DND-41 (cell line): Measurements from ENCODE around the gene PRTFDC1.
"Not testable (repeated sequence)": the region's sequence is repeated elsewhere in the genome, so short reads cannot be mapped to it uniquely, and the experiment has no call there.

Experiments
- ATAC-seq: fragments of 200-7000 bp; cut with Tn5 transposase; 3 replicates; pipeline ENCODE4 v1.9.1; 2021; ENCODE audit warnings: low read depth; ENCODE audit not compliant: insufficient read depth
- DNase-seq: peaks from one replicate; pipeline ENCODE4 v3.0.0-alpha.2; 2020
- H2AFZ ChIP-seq: 2 replicates; pipeline ENCODE4 v1.6.0; 2012; ENCODE audit warnings: low read depth, low read length
- H3K27ac ChIP-seq: 2 replicates; pipeline ENCODE4 v1.5.1; 2012; ENCODE audit warnings: low read length, inconsistent platforms
- H3K27me3 ChIP-seq: fragments of 200-600 bp; sonication (generic); 2 replicates; pipeline ENCODE4 v1.6.0; 2012; ENCODE audit warnings: low read length, mild to moderate bottlenecking, inconsistent platforms; ENCODE audit not compliant: insufficient read depth, poor library complexity
- H3K36me3 ChIP-seq: 2 replicates; pipeline ENCODE4 v1.5.1; 2012; ENCODE audit warnings: low read length, inconsistent platforms; ENCODE audit not compliant: insufficient read depth
- H3K4me1 ChIP-seq: 2 replicates; pipeline ENCODE4 v1.5.1; 2012; ENCODE audit warnings: mild to moderate bottlenecking, low read length; ENCODE audit not compliant: insufficient read depth
- H3K4me2 ChIP-seq: 2 replicates; pipeline ENCODE4 v1.6.0; 2012; ENCODE audit warnings: mild to moderate bottlenecking, moderate library complexity, low read length, inconsistent platforms; ENCODE audit not compliant: insufficient read depth
- H3K4me3 ChIP-seq, 2 experiments: fragments of 200-600 bp in 1 of 2; shearing (Covaris generic) in 1 of 2; 2 replicates each; pipeline ENCODE4 v1.5.1; 2012 to 2016; ENCODE audit warnings: inconsistent platforms in 2 of 2, low read length in 2 of 2, mild to moderate bottlenecking in 2 of 2, low read depth in 1 of 2, moderate library complexity in 1 of 2
- H3K79me2 ChIP-seq: 2 replicates; pipeline ENCODE4 v1.6.0; 2012; ENCODE audit warnings: low read length, inconsistent platforms; ENCODE audit not compliant: insufficient read depth
- H3K9ac ChIP-seq: 2 replicates; pipeline ENCODE4 v1.6.0; 2012; ENCODE audit warnings: low read depth, mild to moderate bottlenecking, inconsistent platforms, low read length, moderate library complexity
- H3K9me3 ChIP-seq: 2 replicates; pipeline ENCODE4 v1.5.1; 2012; ENCODE audit warnings: low read length, moderate library complexity, mild to moderate bottlenecking, inconsistent platforms; ENCODE audit not compliant: insufficient read depth, severe bottlenecking
- H4K20me1 ChIP-seq: 2 replicates; pipeline ENCODE4 v1.6.0; 2012; ENCODE audit warnings: low read length; ENCODE audit not compliant: insufficient read depth
- EZH2 ChIP-seq: IDR thresholded peaks from 3 replicates; pipeline ENCODE4 v1.6.1; 2012; ENCODE audit warnings: borderline replicate concordance, low read depth, mild to moderate bottlenecking, moderate library complexity, low read length, inconsistent platforms; ENCODE audit not compliant: severe bottlenecking
- TF ChIP-seq, protein P1 (sequence below): IDR thresholded peaks from 2 replicates; pipeline ENCODE4 v1.5.1; 2012; ENCODE audit warnings: borderline replicate concordance, low read length, moderate library complexity, mild to moderate bottlenecking; ENCODE audit not compliant: poor library complexity, severe bottlenecking; ENCODE audit errors: extremely low read depth

The PRTFDC1 gene

DNA sequence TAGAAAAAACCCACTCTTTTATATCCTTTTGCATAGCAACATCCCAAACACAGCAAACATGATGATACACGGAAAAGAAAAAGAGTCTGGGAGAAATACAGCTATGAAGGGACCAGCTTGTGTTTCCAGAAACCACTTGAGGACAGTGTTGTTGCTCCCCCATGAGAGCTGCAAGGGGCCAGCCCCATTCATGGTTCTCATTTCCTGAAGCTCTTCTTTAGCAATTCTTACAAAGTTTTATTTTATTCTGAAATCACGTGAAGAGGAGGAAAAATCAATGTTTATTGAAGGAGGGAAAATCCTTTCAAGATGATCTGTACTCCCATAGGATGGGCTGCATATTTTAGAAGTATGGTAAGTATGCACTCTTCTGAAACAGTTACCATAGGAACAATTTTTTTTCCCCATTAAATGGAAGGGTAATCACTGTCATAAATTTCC, 17.5 kb upstream of the PRTFDC1 start:
- no peak overlapping the region for H2AFZ ChIP-seq
- H3K79me2 ChIP-seq = no peaks in the 10 kb centered on the region
- no peak overlapping the region for H3K4me3 ChIP-seq
- no peak overlapping the region for H3K9ac ChIP-seq
- DNase-seq (no peak), ATAC-seq (no peak)
- no peaks in the 10 kb centered on the region for H3K9me3 ChIP-seq
- H3K27me3 ChIP-seq = no peaks in the 10 kb centered on the region
- no peaks in the 10 kb centered on the region for H3K4me1 ChIP-seq
- TF ChIP-seq, protein P1, sequence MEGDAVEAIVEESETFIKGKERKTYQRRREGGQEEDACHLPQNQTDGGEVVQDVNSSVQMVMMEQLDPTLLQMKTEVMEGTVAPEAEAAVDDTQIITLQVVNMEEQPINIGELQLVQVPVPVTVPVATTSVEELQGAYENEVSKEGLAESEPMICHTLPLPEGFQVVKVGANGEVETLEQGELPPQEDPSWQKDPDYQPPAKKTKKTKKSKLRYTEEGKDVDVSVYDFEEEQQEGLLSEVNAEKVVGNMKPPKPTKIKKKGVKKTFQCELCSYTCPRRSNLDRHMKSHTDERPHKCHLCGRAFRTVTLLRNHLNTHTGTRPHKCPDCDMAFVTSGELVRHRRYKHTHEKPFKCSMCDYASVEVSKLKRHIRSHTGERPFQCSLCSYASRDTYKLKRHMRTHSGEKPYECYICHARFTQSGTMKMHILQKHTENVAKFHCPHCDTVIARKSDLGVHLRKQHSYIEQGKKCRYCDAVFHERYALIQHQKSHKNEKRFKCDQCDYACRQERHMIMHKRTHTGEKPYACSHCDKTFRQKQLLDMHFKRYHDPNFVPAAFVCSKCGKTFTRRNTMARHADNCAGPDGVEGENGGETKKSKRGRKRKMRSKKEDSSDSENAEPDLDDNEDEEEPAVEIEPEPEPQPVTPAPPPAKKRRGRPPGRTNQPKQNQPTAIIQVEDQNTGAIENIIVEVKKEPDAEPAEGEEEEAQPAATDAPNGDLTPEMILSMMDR = no peak
- no peak for TF ChIP-seq EZH2
- H3K27ac ChIP-seq = no peak overlapping the region
- H4K20me1 ChIP-seq = no peaks in the 10 kb centered on the region
- no peaks in the 10 kb centered on the region for H3K36me3 ChIP-seq
- no peak overlapping the region for H3K4me2 ChIP-seq

DNA sequence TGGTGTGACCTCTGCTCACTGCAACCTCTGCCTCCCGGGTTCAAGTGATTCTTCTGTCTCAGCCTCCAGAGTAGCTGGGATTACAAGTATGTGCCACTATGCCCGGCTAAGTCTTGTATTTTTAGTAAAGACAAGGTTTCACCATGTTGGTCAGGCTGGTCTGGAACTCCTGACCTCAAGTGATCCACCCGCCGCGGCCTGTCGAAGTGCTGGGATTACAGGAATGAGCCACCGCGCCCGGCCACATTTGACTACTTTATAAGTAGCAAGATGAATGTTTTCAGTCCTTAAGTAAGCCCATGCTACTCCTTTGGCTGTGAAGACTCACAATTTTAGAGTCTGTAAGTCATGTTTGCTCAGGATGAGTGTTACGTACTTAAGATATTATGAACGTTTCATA, 16.5 kb upstream of the PRTFDC1 start:
- not testable (repeated sequence) for DNase-seq, H2AFZ ChIP-seq, H3K4me3 ChIP-seq, H3K27ac ChIP-seq, H3K4me2 ChIP-seq, H4K20me1 ChIP-seq, H3K36me3 ChIP-seq, H3K4me1 ChIP-seq, ATAC-seq, H3K9me3 ChIP-seq, H3K27me3 ChIP-seq, H3K79me2 ChIP-seq, H3K9ac ChIP-seq

- Histone ChIP-seq H2AFZ (no peak overlapping the region), H3K9me3 (no peaks in the 10 kb centered on the region), H3K4me2 (no peak overlapping the region), H3K9ac (no peak overlapping the region), H4K20me1 (no peaks in the 10 kb centered on the region), H3K4me1 (no peaks in the 10 kb centered on the region), H3K36me3 (no peaks in the 10 kb centered on the region), H3K27ac (no peak overlapping the region), H3K4me3 (no peak overlapping the region), H3K27me3 (no peaks in the 10 kb centered on the region), H3K79me2 (no peaks in the 10 kb centered on the region)
- DNase-seq (no peak), ATAC-seq (no peak)
- TF ChIP-seq, protein P1 = no peak
- no peak for TF ChIP-seq EZH2
Observed at GRCh38 chr10:24968349-24968748, 15.9 kb upstream of the PRTFDC1 start.

DNA sequence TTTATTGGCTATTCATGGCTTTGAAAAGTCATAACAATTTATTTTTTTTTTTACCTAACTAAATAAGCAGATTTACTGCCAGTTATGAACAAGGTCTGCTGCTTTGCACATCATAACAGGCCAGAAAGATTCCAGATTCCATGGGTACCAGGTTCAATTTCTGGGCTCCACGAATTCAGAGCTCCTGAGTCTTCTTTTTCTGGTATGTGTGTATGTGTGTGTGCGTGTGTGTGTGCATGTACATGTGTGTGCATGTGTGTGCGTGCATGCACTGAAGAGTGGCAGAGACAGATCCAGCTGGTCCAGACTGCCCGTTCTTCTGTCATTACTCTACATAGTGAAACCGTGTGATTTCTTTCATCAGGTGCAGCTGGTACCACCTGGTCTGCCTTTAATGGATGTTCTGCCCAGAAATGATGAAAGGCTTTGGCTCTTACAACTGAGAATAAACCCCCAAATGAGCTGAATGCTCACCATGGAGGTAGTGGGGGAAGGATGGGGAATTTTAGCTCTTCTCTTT, 14.6 kb upstream of the PRTFDC1 start:
- no peak for ATAC-seq
- Histone ChIP-seq H3K27ac (no peak overlapping the region), H4K20me1 (no peaks in the 10 kb centered on the region), H3K4me3 (no peak overlapping the region), H3K4me1 (no peaks in the 10 kb centered on the region), H3K4me2 (no peak overlapping the region), H3K27me3 (no peaks in the 10 kb centered on the region), H2AFZ (no peak overlapping the region), H3K9ac (no peak overlapping the region), H3K9me3 (no peaks in the 10 kb centered on the region), H3K36me3 (no peaks in the 10 kb centered on the region), H3K79me2 (no peaks in the 10 kb centered on the region)
- no peak for DNase-seq
- TF ChIP-seq, protein P1 = no peak
- no peak for TF ChIP-seq EZH2
